SK-N-SH (cell line): ENCODE results near the gene RUFY3. TPM values are rescaled to one million over a fixed set of nuclear protein-coding genes. Genes with fewer than 3 reads are reported as not detected.
A peak's percentile ranks its signal among the peaks of the same experiment; 100 is the strongest.

Source experiments
- CTCF ChIA-PET: fragments of 300-600, 350-600 bp; formaldehyde crosslinking; extraction: SDS; loops from one replicate; lab custom pipeline; 2021; lab: Yijun Ruan, JAX
- POLR2A ChIA-PET: fragments of 350-600 bp; sonication (Branson Sonifier 250); formaldehyde crosslinking; extraction: SDS; loops from one replicate; lab custom pipeline; 2020; ENCODE audit warnings: antibody characterized with exemption, inconsistent platforms; lab: Yijun Ruan, JAX
- DNase-seq: peaks from one replicate; pipeline ENCODE4 v3.0.0; 2012
- H2AFZ ChIP-seq: fragments of 200-600 bp; sonication (generic); 2 replicates; pipeline ENCODE4 v1.8.1; 2016; ENCODE audit warnings: antibody characterized with exemption, mild to moderate bottlenecking, low read depth
- H3F3A ChIP-seq: fragments of 200-600 bp; sonication (generic); replicated peaks from 2 replicates; pipeline ENCODE3; 2016; ENCODE audit warnings: antibody characterized with exemption, mild to moderate bottlenecking; ENCODE audit not compliant: insufficient read depth
- H3K27ac ChIP-seq, 2 experiments: fragments of 200-500 bp in 1 of 2; fragments of 200-600 bp in 1 of 2; sonication (Bioruptor generic) in 1 of 2; sonication (generic), shearing (Covaris generic) in 1 of 2; 2 replicates each; pipeline versions ENCODE4 v1.5.1 to v1.6.1; 2014 to 2016; ENCODE audit warnings: low read depth in 2 of 2, inconsistent platforms in 1 of 2, low read length in 1 of 2, mild to moderate bottlenecking in 1 of 2, mixed read lengths in 1 of 2
- H3K27me3 ChIP-seq: fragments of 200-600 bp; sonication (generic), shearing (Covaris generic); 2 replicates; pipeline ENCODE4 v1.6.1; 2016; ENCODE audit warnings: mixed run types; ENCODE audit not compliant: insufficient read depth
- H3K36me3 ChIP-seq, 2 experiments: fragments of 200-500 bp in 1 of 2; fragments of 200-600 bp in 1 of 2; sonication (Bioruptor generic) in 1 of 2; sonication (generic) in 1 of 2; replicated peaks in 1 of 2; 2 replicates each; pipeline versions ENCODE3 to v1.5.1; 2014 to 2016; ENCODE audit warnings: low read length in 1 of 2, mild to moderate bottlenecking in 1 of 2; ENCODE audit not compliant: insufficient read depth in 2 of 2, control insufficient read depth in 1 of 2
- H3K4me1 ChIP-seq, 2 experiments: fragments of 200-500 bp in 1 of 2; fragments of 200-600 bp in 1 of 2; sonication (Bioruptor generic) in 1 of 2; sonication (generic), shearing (Covaris generic) in 1 of 2; 2 replicates each; pipeline versions ENCODE4 v1.5.1 to v1.6.1; 2014 to 2016; ENCODE audit warnings: low read depth in 1 of 2, low read length in 1 of 2, mixed run types in 1 of 2; ENCODE audit not compliant: insufficient read depth in 2 of 2, control insufficient read depth in 1 of 2
- H3K4me2 ChIP-seq: fragments of 200-600 bp; sonication (generic), shearing (Covaris generic); 2 replicates; pipeline ENCODE4 v1.6.1; 2017; ENCODE audit warnings: mixed run types
- H3K4me3 ChIP-seq, 2 experiments: fragments of 200-500 bp in 1 of 2; fragments of 200-600 bp in 1 of 2; sonication (Bioruptor generic) in 1 of 2; sonication (generic), shearing (Covaris generic) in 1 of 2; 2 replicates each; pipeline versions ENCODE4 v1.5.1 to v1.8.1; 2014 to 2016; ENCODE audit warnings: low read depth in 2 of 2, inconsistent platforms in 1 of 2, low read length in 1 of 2, mild to moderate bottlenecking in 1 of 2, mixed read lengths in 1 of 2, moderate library complexity in 1 of 2
- H3K79me2 ChIP-seq: fragments of 200-600 bp; sonication (generic); 2 replicates; pipeline ENCODE4 v1.8.1; 2017; ENCODE audit warnings: mild to moderate bottlenecking; ENCODE audit not compliant: insufficient read depth
- H3K9ac ChIP-seq: fragments of 200-600 bp; sonication (generic); 2 replicates; pipeline ENCODE4 v1.6.1; 2017; ENCODE audit warnings: mixed run types
- H3K9me2 ChIP-seq: fragments of 200-600 bp; sonication (generic); 2 replicates; pipeline ENCODE4 v1.6.1; 2017; ENCODE audit warnings: mixed run types
- H3K9me3 ChIP-seq: fragments of 200-600 bp; sonication (generic); 2 replicates; pipeline ENCODE4 v1.6.1; 2017; ENCODE audit warnings: mixed run types, mild to moderate bottlenecking, moderate library complexity
- H4K20me1 ChIP-seq: fragments of 200-600 bp; sonication (generic); 2 replicates; pipeline ENCODE4 v1.6.1; 2017; ENCODE audit warnings: mild to moderate bottlenecking, mixed run types; ENCODE audit not compliant: insufficient read depth
- EZH2phosphoT487 ChIP-seq: fragments of 200-600 bp; sonication (generic); IDR thresholded peaks from 2 replicates; pipeline ENCODE4 v1.6.1; 2017; ENCODE audit warnings: low read depth, mixed run types, mild to moderate bottlenecking, antibody characterized with exemption, moderate library complexity, borderline replicate concordance
- FOSL2 ChIP-seq: IDR thresholded peaks from 2 replicates; pipeline ENCODE4 v1.4.0; 2012; ENCODE audit warnings: low read depth, mild to moderate bottlenecking, moderate library complexity, borderline replicate concordance
- FOXJ3 ChIP-seq: sonication (generic); formaldehyde crosslinking; IDR thresholded peaks from 2 replicates; pipeline ENCODE4 v1.5.1; 2020; ENCODE audit warnings: mild to moderate bottlenecking, missing genetic modification reagents
- GABPA ChIP-seq: IDR thresholded peaks from 2 replicates; pipeline ENCODE4 v1.4.0; 2012; ENCODE audit warnings: low read depth, mild to moderate bottlenecking
- NRF1 ChIP-seq: IDR thresholded peaks from 2 replicates; pipeline ENCODE4 v1.6.1; 2012; ENCODE audit warnings: low read depth, mild to moderate bottlenecking, low read length
- POLR2AphosphoS5 ChIP-seq: IDR thresholded peaks from 2 replicates; pipeline ENCODE4 v1.6.1; 2012; ENCODE audit warnings: low read depth, low read length
- RAD21 ChIP-seq: IDR thresholded peaks from 2 replicates; pipeline ENCODE4 v1.6.1; 2012; ENCODE audit warnings: mild to moderate bottlenecking, low read length
- RXRA ChIP-seq: IDR thresholded peaks from 2 replicates; pipeline ENCODE4 v1.4.0; 2012; ENCODE audit warnings: low read depth, mild to moderate bottlenecking, borderline replicate concordance
- SIN3A ChIP-seq: IDR thresholded peaks from 2 replicates; pipeline ENCODE4 v1.6.1; 2012; ENCODE audit warnings: low read depth, mild to moderate bottlenecking, low read length, moderate library complexity, borderline replicate concordance
- TAF1 ChIP-seq: IDR thresholded peaks from 2 replicates; pipeline ENCODE4 v1.6.1; 2012; ENCODE audit warnings: low read depth, mild to moderate bottlenecking, low read length, moderate library complexity, borderline replicate concordance
- TCF12 ChIP-seq: IDR thresholded peaks from 2 replicates; pipeline ENCODE4 v1.4.0; 2012
- TEAD4 ChIP-seq: IDR thresholded peaks from 2 replicates; pipeline ENCODE4 v1.4.0; 2012; ENCODE audit warnings: mild to moderate bottlenecking, borderline replicate concordance; ENCODE audit not compliant: insufficient read depth
- YY1 ChIP-seq: IDR thresholded peaks from 2 replicates; pipeline ENCODE4 v1.4.0; 2012; ENCODE audit warnings: low read depth, mild to moderate bottlenecking
- WGBS: methylation state at CpG from one replicate; pipeline ENCODE4 v1.1.6; 2017; ENCODE audit warnings: low lambda C conversion rate; 5-methylcytosine and 5-hydroxymethylcytosine counted together
- polyA plus RNA-seq, 3 experiments: library from polyadenylated mRNA; depleted of rRNA; stranded (reverse); fragments of >200 nt; gene quantifications; 2 replicates each; pipeline ENCODE4 v1.2.3, GENCODE V29; 2012
- TF ChIP-seq, protein P1 (sequence below): IDR thresholded peaks from 2 replicates; pipeline ENCODE4 v1.4.0; 2012; ENCODE audit warnings: low read depth, borderline replicate concordance
- TF ChIP-seq, protein P2 (sequence below): fragments of 150-350 bp; IDR thresholded peaks from 2 replicates; pipeline ENCODE4 v1.6.1; 2016; ENCODE audit warnings: mild to moderate bottlenecking, low read depth, low read length
- TF ChIP-seq, protein P3 (sequence below): IDR thresholded peaks from 2 replicates; pipeline ENCODE4 v1.6.1; 2012; ENCODE audit warnings: mild to moderate bottlenecking, low read depth, low read length, moderate library complexity
- TF ChIP-seq, protein P4 (sequence below): IDR thresholded peaks from 2 replicates; pipeline ENCODE4 v1.4.0; 2012; ENCODE audit warnings: low read depth, borderline replicate concordance

RUFY3 gene
- polyA plus RNA-seq, 1 of the 3 experiments (the other 2 are of a cell fraction): 22.8 TPM

DNA sequence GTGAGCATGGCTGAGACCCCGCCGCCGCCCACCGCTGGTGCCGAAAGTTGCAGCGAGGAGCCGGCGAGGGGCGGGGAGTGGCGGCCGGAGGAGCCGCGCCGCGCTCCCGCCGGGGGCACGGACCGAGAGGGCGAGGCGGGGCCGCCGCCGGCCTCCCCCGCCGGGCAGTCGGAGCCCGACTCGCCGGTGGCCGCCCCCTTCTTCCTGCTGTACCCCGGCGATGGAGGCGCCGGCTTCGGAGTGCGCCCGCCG lies 16.9 kb upstream of the RUFY3 start:
- TF ChIP-seq FOSL2 (no peak), TCF12 (no peak), POLR2AphosphoS5 (no peak), RXRA (no peak), NRF1 (no peak), FOXJ3 (CRISPR knock-in tag) (no peak), TEAD4 (no peak), RAD21 (no peak), SIN3A (no peak), EZH2phosphoT487 (no peak), TAF1 (no peak), GABPA (no peak), YY1 (no peak)
- TF ChIP-seq, protein P1, sequence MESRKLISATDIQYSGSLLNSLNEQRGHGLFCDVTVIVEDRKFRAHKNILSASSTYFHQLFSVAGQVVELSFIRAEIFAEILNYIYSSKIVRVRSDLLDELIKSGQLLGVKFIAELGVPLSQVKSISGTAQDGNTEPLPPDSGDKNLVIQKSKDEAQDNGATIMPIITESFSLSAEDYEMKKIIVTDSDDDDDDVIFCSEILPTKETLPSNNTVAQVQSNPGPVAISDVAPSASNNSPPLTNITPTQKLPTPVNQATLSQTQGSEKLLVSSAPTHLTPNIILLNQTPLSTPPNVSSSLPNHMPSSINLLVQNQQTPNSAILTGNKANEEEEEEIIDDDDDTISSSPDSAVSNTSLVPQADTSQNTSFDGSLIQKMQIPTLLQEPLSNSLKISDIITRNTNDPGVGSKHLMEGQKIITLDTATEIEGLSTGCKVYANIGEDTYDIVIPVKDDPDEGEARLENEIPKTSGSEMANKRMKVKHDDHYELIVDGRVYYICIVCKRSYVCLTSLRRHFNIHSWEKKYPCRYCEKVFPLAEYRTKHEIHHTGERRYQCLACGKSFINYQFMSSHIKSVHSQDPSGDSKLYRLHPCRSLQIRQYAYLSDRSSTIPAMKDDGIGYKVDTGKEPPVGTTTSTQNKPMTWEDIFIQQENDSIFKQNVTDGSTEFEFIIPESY: no peak
- TF ChIP-seq, protein P2, sequence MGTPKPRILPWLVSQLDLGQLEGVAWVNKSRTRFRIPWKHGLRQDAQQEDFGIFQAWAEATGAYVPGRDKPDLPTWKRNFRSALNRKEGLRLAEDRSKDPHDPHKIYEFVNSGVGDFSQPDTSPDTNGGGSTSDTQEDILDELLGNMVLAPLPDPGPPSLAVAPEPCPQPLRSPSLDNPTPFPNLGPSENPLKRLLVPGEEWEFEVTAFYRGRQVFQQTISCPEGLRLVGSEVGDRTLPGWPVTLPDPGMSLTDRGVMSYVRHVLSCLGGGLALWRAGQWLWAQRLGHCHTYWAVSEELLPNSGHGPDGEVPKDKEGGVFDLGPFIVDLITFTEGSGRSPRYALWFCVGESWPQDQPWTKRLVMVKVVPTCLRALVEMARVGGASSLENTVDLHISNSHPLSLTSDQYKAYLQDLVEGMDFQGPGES: no peak
- TF ChIP-seq, protein P3, sequence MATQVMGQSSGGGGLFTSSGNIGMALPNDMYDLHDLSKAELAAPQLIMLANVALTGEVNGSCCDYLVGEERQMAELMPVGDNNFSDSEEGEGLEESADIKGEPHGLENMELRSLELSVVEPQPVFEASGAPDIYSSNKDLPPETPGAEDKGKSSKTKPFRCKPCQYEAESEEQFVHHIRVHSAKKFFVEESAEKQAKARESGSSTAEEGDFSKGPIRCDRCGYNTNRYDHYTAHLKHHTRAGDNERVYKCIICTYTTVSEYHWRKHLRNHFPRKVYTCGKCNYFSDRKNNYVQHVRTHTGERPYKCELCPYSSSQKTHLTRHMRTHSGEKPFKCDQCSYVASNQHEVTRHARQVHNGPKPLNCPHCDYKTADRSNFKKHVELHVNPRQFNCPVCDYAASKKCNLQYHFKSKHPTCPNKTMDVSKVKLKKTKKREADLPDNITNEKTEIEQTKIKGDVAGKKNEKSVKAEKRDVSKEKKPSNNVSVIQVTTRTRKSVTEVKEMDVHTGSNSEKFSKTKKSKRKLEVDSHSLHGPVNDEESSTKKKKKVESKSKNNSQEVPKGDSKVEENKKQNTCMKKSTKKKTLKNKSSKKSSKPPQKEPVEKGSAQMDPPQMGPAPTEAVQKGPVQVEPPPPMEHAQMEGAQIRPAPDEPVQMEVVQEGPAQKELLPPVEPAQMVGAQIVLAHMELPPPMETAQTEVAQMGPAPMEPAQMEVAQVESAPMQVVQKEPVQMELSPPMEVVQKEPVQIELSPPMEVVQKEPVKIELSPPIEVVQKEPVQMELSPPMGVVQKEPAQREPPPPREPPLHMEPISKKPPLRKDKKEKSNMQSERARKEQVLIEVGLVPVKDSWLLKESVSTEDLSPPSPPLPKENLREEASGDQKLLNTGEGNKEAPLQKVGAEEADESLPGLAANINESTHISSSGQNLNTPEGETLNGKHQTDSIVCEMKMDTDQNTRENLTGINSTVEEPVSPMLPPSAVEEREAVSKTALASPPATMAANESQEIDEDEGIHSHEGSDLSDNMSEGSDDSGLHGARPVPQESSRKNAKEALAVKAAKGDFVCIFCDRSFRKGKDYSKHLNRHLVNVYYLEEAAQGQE: no peak
- TF ChIP-seq, protein P4, sequence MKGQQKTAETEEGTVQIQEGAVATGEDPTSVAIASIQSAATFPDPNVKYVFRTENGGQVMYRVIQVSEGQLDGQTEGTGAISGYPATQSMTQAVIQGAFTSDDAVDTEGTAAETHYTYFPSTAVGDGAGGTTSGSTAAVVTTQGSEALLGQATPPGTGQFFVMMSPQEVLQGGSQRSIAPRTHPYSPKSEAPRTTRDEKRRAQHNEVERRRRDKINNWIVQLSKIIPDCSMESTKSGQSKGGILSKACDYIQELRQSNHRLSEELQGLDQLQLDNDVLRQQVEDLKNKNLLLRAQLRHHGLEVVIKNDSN: no peak
- peak overlapping the region; percentile 71; the same call in 1 of the 2 replicates for H3K4me2 ChIP-seq
- peaks cover 36% of the 10 kb centered on the region for H3F3A ChIP-seq
- peaks cover 44% of the 10 kb centered on the region for H3K79me2 ChIP-seq
- H3K36me3 ChIP-seq: no peaks in the 10 kb centered on the region
- peak overlapping the region; percentile 98; the same call in 1 of the 2 replicates for H2AFZ ChIP-seq
- ChIA-PET CTCF (interaction anchor here (1.4 to 4.8 kb wide), 6 partner anchors 14 to 132 kb away, joined by 3 to 48 read pairs (median 8); partner anchors contain the start of genes RUFY3 and UTP3), POLR2A (interaction anchor here (1.1 to 3.0 kb wide), 5 partner anchors 13 to 288 kb away, joined by 5 to 20 read pairs (median 7); partner anchors contain the start of genes DCK, MOB1B, RUFY3 and UTP3)
- H3K27me3 ChIP-seq: no peaks in the 10 kb centered on the region
- H3K9me2 ChIP-seq: no peaks in the 10 kb centered on the region
- no peaks in the 10 kb centered on the region for H4K20me1 ChIP-seq
- H3K4me3 ChIP-seq: peak overlapping the region; percentile 79 to 80
- WGBS: 2% methylated on average over 9 of the region's 39 CpGs
- no peak for DNase-seq
- peak overlapping the region; percentile 87 to 93 for H3K27ac ChIP-seq
- peaks cover 4 to 11% of the 10 kb centered on the region in 2 experiments; a peak in 3 of 4 replicates for H3K4me1 ChIP-seq
- H3K9ac ChIP-seq: peak overlapping the region; percentile 80
- H3K9me3 ChIP-seq: no peaks in the 10 kb centered on the region
